Pons (tissue), 1 donor: Measurements from ENCODE around the gene ITFG2.

Experiments used
- DNase-seq: peaks from one replicate; pipeline ENCODE4 v3.0.0-alpha.2; 2016; ENCODE audit warnings: low spot score

Gene ITFG2

DNA sequence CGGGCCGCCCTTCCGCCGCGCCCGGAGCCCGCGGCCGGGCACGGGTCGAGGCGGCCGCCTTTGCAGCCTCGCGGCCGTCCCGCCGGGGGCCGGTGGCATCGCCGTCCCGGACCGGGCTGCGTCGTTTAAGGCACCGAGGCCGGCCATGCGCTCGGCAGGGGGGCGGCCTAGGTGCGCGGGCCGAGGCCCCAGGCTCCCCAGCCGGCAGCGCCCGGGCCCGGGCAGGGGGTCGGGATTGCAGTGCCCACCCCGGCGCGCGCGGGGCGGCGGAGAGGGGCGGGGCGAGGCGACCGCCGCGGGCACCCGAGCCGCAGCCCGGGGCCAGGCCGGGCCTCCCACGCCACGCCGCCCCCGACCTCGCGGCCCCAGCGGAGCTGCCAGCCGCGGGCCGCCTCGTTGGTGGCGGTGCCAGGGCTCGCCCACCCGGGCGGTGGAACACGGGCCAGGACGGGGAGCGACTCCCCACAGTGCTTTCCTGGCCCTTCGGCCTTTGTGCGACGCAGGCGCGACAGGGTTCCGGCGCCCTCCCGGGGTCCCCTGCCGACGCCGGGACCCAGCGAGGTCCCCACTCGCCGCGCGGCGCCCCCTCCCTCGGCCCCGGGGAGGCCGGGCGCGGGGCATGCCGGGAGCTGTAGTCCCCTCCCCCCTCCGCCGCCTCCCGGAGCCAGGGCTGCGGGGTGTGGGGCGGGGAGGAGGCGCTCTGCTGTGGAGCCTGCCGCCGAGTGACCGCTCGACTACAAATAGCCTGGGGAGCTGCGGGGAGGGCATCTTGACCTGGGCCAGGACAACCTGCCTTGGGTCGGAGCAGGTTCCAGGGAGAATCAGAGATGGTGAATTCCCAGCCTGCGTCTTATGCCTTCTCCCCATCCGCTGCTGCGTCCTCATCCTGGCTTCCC, 16.9 kb upstream of the ITFG2 start:
- DNase-seq = peak; percentile 73

DNA sequence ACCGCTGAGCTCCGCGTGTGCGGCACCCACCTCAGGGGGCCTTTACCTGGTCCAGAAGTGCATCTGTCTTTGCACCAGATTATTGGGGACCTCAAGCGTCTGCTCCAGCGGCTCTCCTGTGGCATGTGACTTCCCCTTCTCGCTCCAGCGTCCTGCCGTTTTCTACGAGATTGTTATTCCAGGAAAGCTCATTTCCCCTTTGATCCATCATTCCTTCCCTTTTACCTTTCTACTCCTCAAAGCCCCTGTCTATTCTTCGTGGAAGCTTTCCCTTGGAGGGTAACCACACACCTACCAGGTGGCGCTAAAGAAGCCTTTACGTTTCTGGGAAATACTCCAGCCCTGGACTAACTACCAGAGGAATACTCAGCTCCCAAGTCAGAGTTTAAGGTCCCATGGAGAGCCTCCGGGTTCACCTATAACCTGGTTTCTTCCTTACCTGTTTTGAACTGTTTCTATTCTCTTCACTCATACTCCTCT, 16.2 kb upstream of the ITFG2 start:
- DNase-seq = no peak

GRCh38 chr12:2797721-2798418, 14.6 kb upstream of the ITFG2 start:
- no peak for DNase-seq

DNA sequence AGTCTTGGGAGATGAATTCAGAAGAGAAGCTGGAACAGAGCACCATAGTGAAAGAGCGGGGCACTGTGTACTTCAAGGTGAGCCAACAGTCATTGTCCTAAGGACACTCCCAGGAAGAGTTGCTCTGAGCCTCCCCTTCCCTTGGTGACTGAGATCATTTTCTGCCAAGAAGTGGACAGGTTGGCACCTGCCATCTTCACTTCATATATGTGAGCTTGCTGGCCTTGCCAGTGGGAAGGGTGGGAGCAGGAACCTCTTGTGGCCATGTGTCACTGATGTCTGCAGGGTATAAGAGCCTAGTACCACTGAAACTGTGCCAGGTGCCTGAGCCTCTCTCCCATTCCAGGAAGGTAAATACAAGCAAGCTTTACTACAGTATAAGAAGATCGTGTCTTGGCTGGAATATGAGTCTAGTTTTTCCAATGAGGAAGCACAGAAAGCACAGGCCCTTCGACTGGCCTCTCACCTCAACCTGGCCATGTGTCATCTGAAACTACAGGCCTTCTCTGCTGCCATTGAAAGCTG, 12.4 kb upstream of the ITFG2 start:
- no peak for DNase-seq

DNA sequence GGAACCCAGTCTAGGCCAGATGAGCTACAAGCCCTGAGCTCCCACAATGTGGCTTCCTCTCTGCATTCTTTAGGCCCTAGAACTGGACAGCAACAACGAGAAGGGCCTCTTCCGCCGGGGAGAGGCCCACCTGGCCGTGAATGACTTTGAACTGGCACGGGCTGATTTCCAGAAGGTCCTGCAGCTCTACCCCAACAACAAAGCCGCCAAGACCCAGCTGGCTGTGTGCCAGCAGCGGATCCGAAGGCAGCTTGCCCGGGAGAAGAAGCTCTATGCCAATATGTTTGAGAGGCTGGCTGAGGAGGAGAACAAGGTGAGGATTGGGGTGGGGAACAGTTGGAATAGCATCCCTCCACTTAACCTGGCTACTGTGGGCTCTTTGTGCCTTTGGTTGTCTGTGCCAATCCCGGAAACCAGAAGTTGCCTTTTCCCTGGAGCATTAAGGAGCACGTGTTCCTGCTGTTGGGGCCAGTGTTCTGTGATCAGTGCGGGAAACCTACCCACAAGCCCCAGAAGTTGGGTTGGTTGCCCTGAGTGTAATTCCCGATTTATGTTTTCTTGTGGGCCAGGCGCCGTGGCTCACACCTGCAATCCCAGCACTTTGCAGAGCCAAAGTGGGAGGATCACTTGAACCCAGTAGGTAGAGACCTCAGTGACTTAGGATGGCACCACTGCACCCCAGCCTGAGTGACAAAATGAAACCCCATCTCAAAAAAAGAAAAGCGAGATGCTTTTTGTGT, 11.3 kb upstream of the ITFG2 start:
- no peak for DNase-seq

DNA sequence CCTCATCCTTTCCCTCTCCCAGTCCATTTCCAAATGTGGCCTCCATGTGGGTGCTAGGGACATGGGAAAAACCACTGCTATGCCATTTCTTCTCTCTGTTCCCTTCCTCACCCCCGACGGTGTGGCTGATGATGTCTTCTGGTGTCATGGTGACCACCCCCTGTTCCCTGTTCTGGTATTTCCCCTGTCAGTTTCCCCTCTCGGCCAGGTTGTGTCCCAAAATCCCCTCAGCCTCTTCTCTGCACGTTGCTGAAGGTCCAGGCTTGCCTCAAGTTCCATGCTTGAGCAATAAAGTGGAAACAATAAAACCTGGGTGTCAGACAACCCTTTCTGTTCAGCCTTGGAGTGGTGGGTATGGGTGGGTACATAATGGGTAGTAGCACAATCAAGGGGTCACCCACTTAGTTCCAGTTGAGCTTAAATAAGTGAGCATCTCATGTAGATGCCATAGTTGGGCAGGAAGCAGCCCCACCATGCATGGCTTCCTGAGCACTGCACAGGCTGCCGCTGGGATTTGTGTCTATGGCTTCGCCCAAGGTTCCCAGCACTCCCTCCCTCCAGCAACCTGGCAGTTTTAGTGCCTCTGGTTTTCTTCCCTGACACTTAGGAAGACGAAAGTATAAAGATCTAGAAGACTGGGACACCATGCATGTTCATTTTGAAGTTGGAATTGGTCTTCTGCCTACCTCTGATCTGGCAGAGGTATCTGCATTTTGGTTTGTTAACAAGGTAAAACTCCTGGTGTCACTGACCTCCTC, 8.7 kb upstream of the ITFG2 start:
- DNase-seq = no peak

- DNase-seq = peak; percentile 65
Observed at GRCh38 chr12:2804393-2805142, 7.9 kb upstream of the ITFG2 start.

- DNase-seq = no peak
Observed at GRCh38 chr12:2805143-2805520, 7.3 kb upstream of the ITFG2 start.

DNA sequence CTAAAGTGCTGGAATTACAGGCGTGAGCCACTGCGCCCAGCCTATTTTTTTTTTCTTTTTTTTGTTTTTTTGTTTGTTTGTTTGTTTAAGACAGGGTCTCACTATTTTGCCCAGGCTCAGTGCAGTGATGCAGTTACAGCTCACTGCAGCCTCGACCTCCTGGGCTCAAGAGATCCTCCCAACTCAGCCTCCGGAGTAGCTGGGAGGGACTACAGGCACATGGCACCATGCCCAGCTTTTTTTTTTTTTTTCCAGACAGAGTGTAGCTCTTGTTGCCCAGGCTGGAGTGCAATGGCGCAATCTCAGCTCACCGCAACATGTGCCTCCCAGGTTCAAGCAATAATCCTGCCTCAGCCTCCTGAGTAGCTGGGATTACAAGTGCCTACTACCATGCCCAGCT, 5.8 kb upstream of the ITFG2 start:
- no peak for DNase-seq

- no peak for DNase-seq
Observed at GRCh38 chr12:2811801-2812200, 667 bp upstream of the ITFG2 start.

- peak; percentile 65 for DNase-seq
Observed at GRCh38 chr12:2813214-2814185, 1.0 kb downstream of the ITFG2 start.

GRCh38 chr12:2819810-2820209, 7.3 kb downstream of the ITFG2 start:
- DNase-seq = no peak

- no peak for DNase-seq
Observed at GRCh38 chr12:2820432-2820831, 8.0 kb downstream of the ITFG2 start.

DNA sequence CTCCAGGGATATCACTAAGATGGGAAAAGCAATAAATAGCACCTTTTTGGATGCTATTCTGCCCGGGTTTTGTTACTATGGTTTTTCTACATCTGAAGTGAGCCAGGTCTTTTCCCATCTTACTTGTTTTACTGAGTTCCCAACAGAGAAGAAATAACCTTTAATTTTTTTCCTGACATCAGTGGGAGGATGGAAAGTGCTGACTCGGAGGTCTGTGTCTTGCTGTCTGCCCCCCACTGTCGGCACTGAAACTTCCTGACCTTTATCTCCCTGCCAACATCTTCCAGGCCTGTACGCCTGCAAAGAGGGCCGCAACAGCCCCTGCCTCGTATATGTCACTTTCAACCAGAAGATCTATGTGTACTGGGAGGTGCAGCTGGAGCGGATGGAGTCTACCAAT, 11.0 kb downstream of the ITFG2 start:
- DNase-seq = no peak

DNA sequence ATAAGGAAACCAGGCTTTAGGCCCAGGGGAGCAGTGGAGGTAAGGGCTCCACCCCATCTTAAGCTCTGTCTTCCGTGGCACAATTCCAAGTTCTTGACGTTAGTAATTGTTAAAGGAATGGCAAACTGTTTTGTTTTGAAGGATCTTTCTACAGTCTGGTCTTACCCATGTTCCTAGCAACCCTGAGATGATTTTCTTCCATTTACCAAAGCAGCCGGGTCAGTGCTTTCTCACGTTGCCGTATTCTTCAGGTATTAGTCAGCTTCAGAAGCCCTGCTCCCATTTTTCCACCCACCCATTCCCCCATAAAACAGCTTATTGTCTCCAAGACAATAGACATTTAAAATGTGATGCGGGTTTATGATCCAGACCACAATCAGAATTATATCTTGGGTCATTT, 12.1 kb downstream of the ITFG2 start:
- DNase-seq = no peak

- DNase-seq = peak; percentile 85
Observed at GRCh38 chr12:2825132-2825531, 12.7 kb downstream of the ITFG2 start.

DNA sequence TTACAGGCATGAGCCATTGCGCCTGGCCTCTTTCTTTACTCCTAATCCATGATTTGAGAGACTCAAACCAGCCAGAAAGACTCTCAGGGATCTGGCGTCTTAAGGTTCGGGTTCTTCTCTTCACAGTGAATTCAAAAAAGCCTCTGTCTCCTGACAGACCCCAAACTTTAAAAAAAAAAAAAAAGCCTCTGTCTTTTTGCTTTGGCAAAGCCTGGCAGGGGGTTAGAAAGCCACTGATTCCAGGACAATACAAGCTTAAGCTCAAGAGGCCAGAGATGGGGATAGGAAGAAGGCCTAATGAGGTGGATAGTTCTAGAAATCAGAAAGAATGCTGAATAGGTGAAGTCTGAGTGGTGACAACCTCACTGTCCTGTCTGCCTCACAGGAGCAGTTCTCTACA, 13.6 kb downstream of the ITFG2 start:
- no peak for DNase-seq

DNA sequence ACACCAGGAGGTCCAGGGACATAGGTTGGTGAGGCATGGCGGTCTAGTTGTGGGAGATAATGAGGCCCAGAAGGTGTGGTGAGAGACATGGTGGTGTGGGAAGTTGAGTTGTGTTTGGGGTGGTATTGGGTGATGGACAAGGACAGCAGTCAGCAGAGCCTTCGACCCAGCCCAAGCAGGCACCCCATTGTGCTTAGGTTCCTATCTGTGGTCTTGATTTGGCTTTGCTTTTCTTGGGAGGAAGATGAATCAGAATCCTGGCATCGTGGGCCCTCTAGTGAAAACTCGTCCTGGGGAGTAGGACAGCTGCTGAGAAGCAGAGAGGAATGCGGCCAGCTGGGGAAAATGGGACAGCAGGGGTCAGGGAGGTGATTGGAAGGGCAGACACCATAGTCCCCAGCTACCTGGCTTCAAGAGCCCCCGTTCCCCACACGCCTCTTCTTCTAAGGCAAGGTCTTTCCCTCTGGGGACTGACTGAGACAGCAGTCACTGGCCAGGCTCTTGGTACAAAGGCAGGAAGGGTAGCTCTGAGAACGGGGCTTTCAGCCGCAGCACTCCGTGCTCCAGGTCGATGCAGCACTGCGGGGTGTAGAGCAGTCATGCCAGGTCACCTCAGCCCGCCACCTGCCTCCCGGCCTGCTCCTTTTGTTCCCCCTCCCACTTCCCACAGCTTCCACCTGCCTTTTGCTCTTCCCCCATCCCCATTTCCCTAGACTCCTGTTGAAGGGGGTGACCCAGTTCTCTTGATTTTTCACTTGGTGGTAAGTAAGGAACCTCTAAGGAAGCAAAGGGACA, 14.4 kb downstream of the ITFG2 start:
- DNase-seq = no peak

DNA sequence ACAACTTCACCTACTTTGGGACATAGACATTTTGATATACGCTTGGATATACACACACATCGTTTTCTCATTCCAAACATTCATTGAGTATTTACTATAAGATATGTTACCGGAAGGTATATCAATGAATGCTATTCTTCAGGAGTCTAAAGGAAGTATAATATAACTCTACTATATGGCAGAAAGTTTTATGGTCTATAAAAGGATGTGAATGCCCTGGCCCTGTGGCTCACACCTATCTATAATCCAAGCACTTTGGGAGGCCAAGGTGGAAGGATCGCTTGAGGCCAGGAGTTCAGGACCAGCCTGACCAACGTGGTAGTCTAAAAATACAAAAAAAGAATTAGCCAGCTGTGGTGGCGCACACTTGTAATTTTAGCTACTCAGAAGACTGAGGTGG, 16.8 kb downstream of the ITFG2 start:
- no peak for DNase-seq
